Astrocyte (in vitro differentiated cells and primary cell): Measurements from ENCODE around the gene NGDN. TPM values are rescaled to one million over a fixed set of nuclear protein-coding genes. Genes with fewer than 3 reads are reported as not detected.

Source experiments
- DNase-seq: peaks from one replicate; pipeline ENCODE4 v3.0.0-alpha.2; 2010; ENCODE audit warnings: low read depth
- FAIRE-seq: peaks from 2 replicates; lab custom pipeline; 2011; peaks lifted over from hg19 to GRCh38; lab: Jason Lieb, UNC
- H2AFZ ChIP-seq: 2 replicates; pipeline ENCODE4 v1.6.0; 2012; ENCODE audit warnings: low read depth, low read length, inconsistent platforms
- H3K27ac ChIP-seq: 2 replicates; pipeline ENCODE4 v1.5.1; 2011; ENCODE audit warnings: low read depth, low read length, inconsistent platforms
- H3K27me3 ChIP-seq: 2 replicates; pipeline ENCODE4 v1.6.0; 2011; ENCODE audit warnings: low read length, inconsistent platforms; ENCODE audit not compliant: insufficient read depth
- H3K36me3 ChIP-seq: 2 replicates; pipeline ENCODE4 v1.5.1; 2011; ENCODE audit warnings: low read length, inconsistent platforms; ENCODE audit not compliant: insufficient read depth
- H3K4me1 ChIP-seq: 2 replicates; pipeline ENCODE4 v1.5.1; 2011; ENCODE audit warnings: low read length, inconsistent platforms; ENCODE audit not compliant: insufficient read depth
- H3K4me2 ChIP-seq: 2 replicates; pipeline ENCODE4 v1.6.0; 2012; ENCODE audit warnings: low read length, inconsistent platforms
- H3K4me3 ChIP-seq: 2 replicates; pipeline ENCODE4 v1.5.1; 2011; ENCODE audit warnings: low read depth, mild to moderate bottlenecking, low read length, inconsistent platforms; ENCODE audit not compliant: insufficient read depth
- H3K79me2 ChIP-seq: 2 replicates; pipeline ENCODE4 v1.6.0; 2012; ENCODE audit warnings: mild to moderate bottlenecking, low read length, inconsistent platforms; ENCODE audit not compliant: insufficient read depth
- H3K9ac ChIP-seq: 2 replicates; pipeline ENCODE4 v1.6.0; 2012; ENCODE audit warnings: mild to moderate bottlenecking, low read length, inconsistent platforms
- H3K9me3 ChIP-seq: 2 replicates; pipeline ENCODE4 v1.5.1; 2012; ENCODE audit warnings: low read depth, mild to moderate bottlenecking, low read length, inconsistent platforms; ENCODE audit not compliant: insufficient read depth
- H4K20me1 ChIP-seq: 2 replicates; pipeline ENCODE4 v1.6.0; 2012; ENCODE audit warnings: low read length, inconsistent platforms; ENCODE audit not compliant: insufficient read depth
- H3K27ac Mint-ChIP-seq: one replicate; pipeline ENCODE4 v1.8.0; 2021; ENCODE audit warnings: mild to moderate bottlenecking, mixed read lengths; ENCODE audit not compliant: unreplicated experiment
- H3K27me3 Mint-ChIP-seq: one replicate; pipeline ENCODE4 v1.8.0; 2021; ENCODE audit warnings: low read depth, mixed read lengths; ENCODE audit not compliant: unreplicated experiment
- H3K36me3 Mint-ChIP-seq: one replicate; pipeline ENCODE4 v1.8.0; 2021; ENCODE audit warnings: low read depth, mixed read lengths; ENCODE audit not compliant: unreplicated experiment
- H3K4me1 Mint-ChIP-seq: one replicate; pipeline ENCODE4 v1.8.0; 2021; ENCODE audit warnings: low read depth, mixed read lengths; ENCODE audit not compliant: unreplicated experiment
- H3K4me3 Mint-ChIP-seq: one replicate; pipeline ENCODE4 v1.8.0; 2021; ENCODE audit warnings: mild to moderate bottlenecking, moderate library complexity, mixed read lengths; ENCODE audit not compliant: unreplicated experiment
- H3K9me3 Mint-ChIP-seq: one replicate; pipeline ENCODE4 v1.8.0; 2021; ENCODE audit warnings: mild to moderate bottlenecking, mixed read lengths; ENCODE audit not compliant: unreplicated experiment
- EZH2 ChIP-seq: IDR thresholded peaks from 2 replicates; pipeline ENCODE4 v1.6.1; 2012; ENCODE audit warnings: mild to moderate bottlenecking, low read length, inconsistent platforms; ENCODE audit not compliant: insufficient read depth
- total RNA-seq: library from RNA; stranded (reverse); gene quantifications from 2 replicates; pipeline ENCODE4 v1.2.1, GENCODE V29; 2021
- TF ChIP-seq, protein P1 (sequence below): IDR thresholded peaks from 2 replicates; pipeline ENCODE4 v1.5.1; 2011; ENCODE audit warnings: low read depth, mild to moderate bottlenecking, inconsistent platforms, low read length, moderate library complexity; ENCODE audit not compliant: insufficient read depth

The NGDN gene
- total RNA-seq, 1 donor from 2014 or later, result 28.6 TPM

GRCh38 chr14:23465261-23465660, 4.2 kb upstream of the NGDN start:
- Histone ChIP-seq H3K36me3 (no peaks in the 10 kb centered on the region), H2AFZ (no peak overlapping the region), H3K4me1 (peaks cover 1% of the 10 kb centered on the region), H3K79me2 (peaks cover 8% of the 10 kb centered on the region), H3K27ac (no peak overlapping the region), H3K9ac (no peak overlapping the region), H3K4me2 (no peak overlapping the region), H3K27me3 (no peaks in the 10 kb centered on the region), H3K9me3 (no peaks in the 10 kb centered on the region), H4K20me1 (no peaks in the 10 kb centered on the region), H3K4me3 (no peak overlapping the region)
- DNase-seq (no peak), FAIRE-seq (no peak)
- no peak overlapping the region for H3K27ac Mint-ChIP-seq
- TF ChIP-seq, protein P1, sequence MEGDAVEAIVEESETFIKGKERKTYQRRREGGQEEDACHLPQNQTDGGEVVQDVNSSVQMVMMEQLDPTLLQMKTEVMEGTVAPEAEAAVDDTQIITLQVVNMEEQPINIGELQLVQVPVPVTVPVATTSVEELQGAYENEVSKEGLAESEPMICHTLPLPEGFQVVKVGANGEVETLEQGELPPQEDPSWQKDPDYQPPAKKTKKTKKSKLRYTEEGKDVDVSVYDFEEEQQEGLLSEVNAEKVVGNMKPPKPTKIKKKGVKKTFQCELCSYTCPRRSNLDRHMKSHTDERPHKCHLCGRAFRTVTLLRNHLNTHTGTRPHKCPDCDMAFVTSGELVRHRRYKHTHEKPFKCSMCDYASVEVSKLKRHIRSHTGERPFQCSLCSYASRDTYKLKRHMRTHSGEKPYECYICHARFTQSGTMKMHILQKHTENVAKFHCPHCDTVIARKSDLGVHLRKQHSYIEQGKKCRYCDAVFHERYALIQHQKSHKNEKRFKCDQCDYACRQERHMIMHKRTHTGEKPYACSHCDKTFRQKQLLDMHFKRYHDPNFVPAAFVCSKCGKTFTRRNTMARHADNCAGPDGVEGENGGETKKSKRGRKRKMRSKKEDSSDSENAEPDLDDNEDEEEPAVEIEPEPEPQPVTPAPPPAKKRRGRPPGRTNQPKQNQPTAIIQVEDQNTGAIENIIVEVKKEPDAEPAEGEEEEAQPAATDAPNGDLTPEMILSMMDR, result no peak
- no peak for TF ChIP-seq EZH2
- H3K4me3 Mint-ChIP-seq, result no peak overlapping the region
- peaks cover 2% of the 10 kb centered on the region for H3K9me3 Mint-ChIP-seq
- H3K4me1 Mint-ChIP-seq, result no peaks in the 10 kb centered on the region
- no peaks in the 10 kb centered on the region for H3K27me3 Mint-ChIP-seq
- H3K36me3 Mint-ChIP-seq, result no peaks in the 10 kb centered on the region

- FAIRE-seq, result no peak
- TF ChIP-seq EZH2, result no peak
- TF ChIP-seq, protein P1, result no peak
Observed at GRCh38 chr14:23468704-23469126, 788 bp upstream of the NGDN start.

DNA sequence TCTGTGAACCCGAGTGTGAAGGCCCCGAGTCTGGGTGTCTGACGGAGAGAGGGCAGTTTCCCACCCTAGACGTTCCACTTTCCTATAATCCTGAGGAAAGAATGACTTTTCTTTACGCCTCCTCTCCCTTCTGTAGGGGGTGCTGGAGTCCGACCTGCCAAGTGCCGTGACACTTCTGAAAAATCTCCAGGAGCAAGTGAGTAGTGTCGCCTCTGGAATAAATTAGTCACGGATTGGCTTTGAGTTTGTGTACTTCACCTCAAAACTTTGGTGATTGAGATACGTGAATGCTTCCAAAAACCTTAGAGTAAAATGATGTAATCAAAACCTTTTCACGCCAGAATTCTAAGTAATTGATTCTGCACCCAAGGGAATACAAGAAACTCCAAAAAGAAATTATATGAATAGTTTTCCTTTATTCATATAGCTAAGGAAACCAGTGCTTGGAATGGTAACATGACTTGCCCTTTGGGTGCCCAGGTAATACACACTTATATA, 452 bp downstream of the NGDN start:
- Histone ChIP-seq H3K9ac (peak overlapping the region; percentile 91), H3K4me2 (peak overlapping the region; percentile 88), H3K9me3 (no peaks in the 10 kb centered on the region), H3K27me3 (no peaks in the 10 kb centered on the region), H3K36me3 (peaks cover 17% of the 10 kb centered on the region), H4K20me1 (peaks cover 3% of the 10 kb centered on the region), H3K27ac (peak overlapping the region; percentile 86), H3K4me3 (peak overlapping the region; percentile 87), H3K4me1 (peaks cover 4% of the 10 kb centered on the region), H3K79me2 (peaks cover 22% of the 10 kb centered on the region), H2AFZ (peak overlapping the region; percentile 82)
- H3K27ac Mint-ChIP-seq, result no peak overlapping the region
- H3K36me3 Mint-ChIP-seq, result no peaks in the 10 kb centered on the region
- no peaks in the 10 kb centered on the region for H3K27me3 Mint-ChIP-seq
- TF ChIP-seq EZH2, result no peak
- TF ChIP-seq, protein P1, result no peak
- no peak for FAIRE-seq
- DNase-seq, result peak; percentile 5
- peaks cover 5% of the 10 kb centered on the region for H3K4me1 Mint-ChIP-seq
- no peak overlapping the region for H3K4me3 Mint-ChIP-seq
- H3K9me3 Mint-ChIP-seq, result peaks cover 2% of the 10 kb centered on the region

More at GRCh38 chr14:23468704-23469126, 788 bp upstream of the NGDN start:
- H3K4me3 ChIP-seq, result peak overlapping the region; percentile 50
- Mint-ChIP-seq H3K4me1 (peaks cover 5% of the 10 kb centered on the region), H3K27ac (no peak overlapping the region), H3K9me3 (peaks cover 2% of the 10 kb centered on the region), H3K36me3 (no peaks in the 10 kb centered on the region), H3K27me3 (no peaks in the 10 kb centered on the region), H3K4me3 (no peak overlapping the region)
- peak overlapping the region; percentile 97 for H2AFZ ChIP-seq
- no peaks in the 10 kb centered on the region for H3K9me3 ChIP-seq
- DNase-seq, result no peak
- no peak overlapping the region for H3K27ac ChIP-seq
- peaks cover 15% of the 10 kb centered on the region for H3K36me3 ChIP-seq
- peaks cover 22% of the 10 kb centered on the region for H3K79me2 ChIP-seq
- H3K4me2 ChIP-seq, result peak overlapping the region; percentile 88
- H3K27me3 ChIP-seq, result no peaks in the 10 kb centered on the region
- no peak overlapping the region for H3K9ac ChIP-seq
- H4K20me1 ChIP-seq, result no peaks in the 10 kb centered on the region
- H3K4me1 ChIP-seq, result peaks cover 4% of the 10 kb centered on the region
